Renal cortical epithelial cell (primary cell): ENCODE data around the gene KMT2D. TPM values are rescaled to one million over a fixed set of nuclear protein-coding genes. Genes with fewer than 3 reads are reported as not detected.

Experiments
- DNase-seq: peaks from one replicate; pipeline ENCODE4 v3.0.0-alpha.2; 2011; ENCODE audit warnings: low read depth
- total RNA-seq: library from RNA; depleted of rRNA; stranded (reverse); fragments of >200 nt; gene quantifications from 2 replicates; pipeline ENCODE4 v1.2.3, GENCODE V29; 2014

KMT2D gene
- total RNA-seq, 1 donor from 2014 or later: 110 TPM

- no peak for DNase-seq
Measured at GRCh38 chr12:49052451-49053208, 8.0 kb downstream of the KMT2D start.

- no peak for DNase-seq
Measured at GRCh38 chr12:49051777-49052438, 8.7 kb downstream of the KMT2D start.

GRCh38 chr12:49051373-49051764 lies 9.2 kb downstream of the KMT2D start:
- DNase-seq: no peak

- no peak for DNase-seq
Measured at GRCh38 chr12:49050507-49051372, 9.9 kb downstream of the KMT2D start.

- DNase-seq: no peak
Measured at GRCh38 chr12:49049566-49050224, 10.9 kb downstream of the KMT2D start.

- no peak for DNase-seq
Measured at GRCh38 chr12:49048953-49049352, 11.6 kb downstream of the KMT2D start.

GRCh38 chr12:49046129-49046895 lies 14.3 kb downstream of the KMT2D start:
- DNase-seq: no peak

- no peak for DNase-seq
Measured at GRCh38 chr12:49044660-49045059, 15.9 kb downstream of the KMT2D start.

GRCh38 chr12:49043856-49044258 lies 16.7 kb downstream of the KMT2D start:
- peak; percentile 18 for DNase-seq

GRCh38 chr12:49043241-49043640 lies 17.4 kb downstream of the KMT2D start:
- DNase-seq: no peak

GRCh38 chr12:49041881-49042484 lies 18.6 kb downstream of the KMT2D start:
- no peak for DNase-seq

- DNase-seq: no peak
Measured at GRCh38 chr12:49041036-49041880, 19.3 kb downstream of the KMT2D start.

- no peak for DNase-seq
Measured at GRCh38 chr12:49040364-49040855, 20.2 kb downstream of the KMT2D start.

- DNase-seq: no peak
Measured at GRCh38 chr12:49039421-49040363, 20.9 kb downstream of the KMT2D start.

- DNase-seq: no peak
Measured at GRCh38 chr12:49038291-49038955, 22.2 kb downstream of the KMT2D start.

GRCh38 chr12:49037947-49038237 lies 22.7 kb downstream of the KMT2D start:
- DNase-seq: no peak

- DNase-seq: no peak
Measured at GRCh38 chr12:49037111-49037946, 23.3 kb downstream of the KMT2D start.
